H1 (cell line): ENCODE data around the gene PI4KA. TPM values are rescaled to one million over a fixed set of nuclear protein-coding genes. Genes with fewer than 3 reads are reported as not detected.

Source experiments
- BRCA1 ChIP-seq: IDR thresholded peaks from 2 replicates; pipeline ENCODE4 v1.6.1; 2012; ENCODE audit warnings: low read depth, low read length, improper control_type of control experiment
- CHD2 ChIP-seq: IDR thresholded peaks from 2 replicates; pipeline ENCODE4 v1.6.1; 2012; ENCODE audit warnings: low read length, improper control_type of control experiment
- GTF2F1 ChIP-seq: IDR thresholded peaks from 2 replicates; pipeline ENCODE4 v1.6.1; 2012; ENCODE audit warnings: low read depth, low read length, improper control_type of control experiment, borderline replicate concordance
- NRF1 ChIP-seq: IDR thresholded peaks from 2 replicates; pipeline ENCODE4 v1.6.1; 2011; ENCODE audit warnings: mild to moderate bottlenecking, low read depth, low read length, improper control_type of control experiment
- SIN3A ChIP-seq, 2 experiments: IDR thresholded peaks in 1 of 2; conservative IDR thresholded peaks in 1 of 2; 2 replicates each; pipeline ENCODE4 v1.6.1; 2011 to 2012; ENCODE audit warnings: low read length in 2 of 2, improper control_type of control experiment in 1 of 2, low read depth in 1 of 2, mild to moderate bottlenecking in 1 of 2
- ZNF274 ChIP-seq: IDR thresholded peaks from 2 replicates; pipeline ENCODE4 v1.7.0; 2012; ENCODE audit warnings: low read length, borderline replicate concordance; ENCODE audit errors: extremely low read depth
- polyA plus RNA-seq, 7 experiments: library from polyadenylated mRNA; depleted of rRNA in 3 of 7; stranded (reverse) in 5 of 7; unstranded in 2 of 7; fragments of >200 nt in 5 of 7; fragments of 200-250 nt in 2 of 7; gene quantifications; 1 replicate in 5 of 7; 2 replicates in 1 of 7; 4 replicates in 1 of 7; pipeline versions ENCODE4 v1.2.1 to v1.2.3, GENCODE V29; 2011 to 2013; ENCODE audit warnings: missing spikeins in 2 of 7, mixed read lengths in 2 of 7
- total RNA-seq: library from RNA; stranded (reverse); fragmentation: NEBNext Ultra II Directional; extraction: Animal tissue kit (Norgen Biotek cat#: 25700); gene quantifications from 2 replicates; pipeline ENCODE4 v1.2.1, GENCODE V29; 2021

The PI4KA gene
- total and polyA plus RNA-seq, 2 of the 8 experiments (the other 6 are each of a cell fraction or from before 2014, with no cell fraction given) = 22.5 to 37.7 TPM

DNA sequence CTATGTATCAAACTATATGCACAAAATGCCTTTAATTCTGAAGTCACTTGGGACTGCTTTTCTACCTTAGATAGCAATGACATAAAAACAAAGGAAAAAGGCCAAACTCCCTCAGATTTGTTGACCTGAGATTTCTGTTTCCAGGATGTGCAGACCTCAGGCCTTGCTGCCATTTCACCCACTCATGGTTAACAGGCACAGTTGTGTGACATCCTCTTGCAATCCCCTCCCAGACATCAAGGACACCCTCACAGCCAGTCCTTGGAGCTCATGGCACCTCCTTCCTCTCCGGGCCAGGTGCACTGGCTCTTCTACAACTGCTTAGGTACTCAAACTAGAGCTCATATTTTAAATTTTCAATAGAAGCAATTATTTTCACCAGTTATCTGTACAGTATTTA, 47.4 kb downstream of the PI4KA start (continued):
- TF ChIP-seq ZNF274 (no peak), CHD2 (no peak), NRF1 (no peak), BRCA1 (no peak), GTF2F1 (no peak), SIN3A (conservative IDR thresholded peaks at IDR 0.05 in 1 of 2, IDR thresholded peaks at IDR 0.05 in 1 of 2; ENCODE audit: low read depth in 1 of 2, low read length in 2 of 2) (no peak)
